GM21515 (cell line): ENCODE data around the gene ALDOB.

ENCODE experiments used
- ATAC-seq: cut with Tn5 transposase; IDR thresholded peaks from one replicate; pipeline ENCODE4 v1.9.1; 2021; ENCODE audit not compliant: unreplicated experiment

ALDOB gene

GRCh38 chr9:101457003-101457402 lies 21.4 kb upstream of the ALDOB start:
- no peak for ATAC-seq

DNA sequence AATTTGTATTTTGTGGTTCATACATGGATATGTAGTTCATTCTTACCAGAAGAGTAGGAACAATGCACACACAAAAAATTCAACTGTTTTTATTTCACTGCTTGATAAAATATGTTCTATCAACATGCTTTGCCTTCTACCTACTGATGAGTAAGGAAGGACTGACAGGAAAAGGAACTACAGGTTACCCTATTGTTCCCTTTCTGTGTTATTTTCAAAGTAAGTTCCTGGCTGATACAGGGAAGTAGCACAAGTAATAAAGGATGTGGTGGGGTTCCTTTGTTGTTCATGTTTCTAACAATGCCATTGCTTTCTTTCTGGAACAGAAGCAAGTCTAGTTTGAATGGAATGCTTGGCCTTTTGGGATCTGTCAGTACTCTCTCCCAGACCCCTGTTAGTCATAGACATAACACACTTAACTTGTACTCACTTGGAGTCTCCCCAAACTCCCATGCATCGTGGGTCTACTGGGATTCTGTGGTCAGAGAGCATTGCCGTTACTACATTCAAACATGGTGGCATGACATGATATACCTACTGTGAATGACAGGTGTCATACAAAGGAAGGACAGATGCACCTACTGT lies 20.2 kb upstream of the ALDOB start:
- ATAC-seq: no peak

- no peak for ATAC-seq
These were observed 18.4 kb upstream of the ALDOB start for GRCh38 chr9:101453776-101454570.

DNA sequence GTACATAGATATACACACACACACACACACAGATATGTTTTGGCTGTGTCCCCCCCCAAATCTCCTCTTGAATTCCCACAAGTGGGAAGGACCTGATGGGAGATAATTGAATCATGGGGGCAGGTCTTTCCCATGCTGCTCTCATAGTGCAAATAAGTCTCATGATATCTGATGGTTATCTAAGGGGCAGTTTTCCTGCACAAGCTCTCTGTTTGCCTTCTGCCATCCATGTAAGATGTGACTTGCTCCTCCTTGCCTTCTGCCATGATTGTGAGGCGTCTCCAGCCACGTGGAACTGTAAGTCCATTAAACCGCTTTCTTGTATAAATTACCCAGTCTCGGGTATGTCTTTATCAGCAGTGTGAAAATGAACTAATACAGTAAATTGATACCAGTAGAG lies 15.9 kb upstream of the ALDOB start:
- ATAC-seq: no peak

GRCh38 chr9:101450931-101451330 lies 15.4 kb upstream of the ALDOB start:
- ATAC-seq: no peak

DNA sequence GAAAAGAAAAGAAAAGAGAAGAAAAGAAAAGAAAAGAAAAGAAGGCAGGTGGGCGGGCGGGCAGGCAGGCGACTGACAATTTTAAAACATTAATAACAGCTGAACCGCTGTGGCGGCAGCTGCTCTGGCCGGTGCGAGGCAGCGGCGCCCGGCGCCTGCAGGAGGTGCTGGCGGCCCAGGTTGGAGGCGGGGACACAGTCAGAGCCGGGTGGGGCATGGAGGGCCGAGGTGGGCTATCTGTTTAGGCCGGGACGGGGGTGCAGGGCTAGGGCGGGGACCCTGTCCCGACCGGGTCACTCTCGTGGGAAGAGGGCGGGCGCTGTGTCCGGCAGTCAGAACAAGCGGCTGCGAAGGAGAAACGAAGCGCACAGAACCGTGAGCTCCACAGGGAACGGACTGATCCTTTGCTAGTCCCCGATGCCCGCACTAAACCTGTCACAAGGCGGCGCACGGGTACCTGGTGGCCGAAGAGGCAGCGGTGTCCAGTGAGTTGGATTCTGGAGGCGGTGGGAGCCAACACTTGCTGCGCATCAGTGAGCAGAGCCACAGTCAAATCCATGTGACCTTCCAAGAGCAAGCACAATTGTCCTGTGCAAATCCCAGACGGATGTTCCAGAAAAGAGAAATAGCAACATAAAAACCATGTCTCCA lies 13.6 kb upstream of the ALDOB start:
- peak; percentile 98 for ATAC-seq

DNA sequence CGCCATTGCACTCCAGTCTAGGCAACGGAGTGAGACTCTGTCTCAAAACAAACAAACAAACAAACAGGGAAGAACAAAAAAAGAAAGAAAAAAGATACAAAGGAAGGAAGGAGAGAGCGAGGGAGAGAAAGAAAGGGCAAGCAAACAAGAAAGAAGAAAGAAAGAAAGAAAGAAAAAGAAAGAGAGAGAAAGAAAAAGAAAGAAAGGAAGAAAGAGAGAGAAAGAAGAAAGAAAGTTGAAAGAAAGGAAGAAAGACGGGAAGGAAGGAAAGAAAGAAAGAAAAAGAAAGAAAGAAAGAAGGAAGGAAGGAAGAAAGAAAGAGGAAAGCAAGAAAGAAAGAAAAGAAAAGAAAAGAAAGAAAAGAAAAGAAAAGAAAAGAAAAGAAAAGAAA lies 13.1 kb upstream of the ALDOB start:
- no peak for ATAC-seq

GRCh38 chr9:101446732-101447131 lies 11.2 kb upstream of the ALDOB start:
- ATAC-seq: no peak

DNA sequence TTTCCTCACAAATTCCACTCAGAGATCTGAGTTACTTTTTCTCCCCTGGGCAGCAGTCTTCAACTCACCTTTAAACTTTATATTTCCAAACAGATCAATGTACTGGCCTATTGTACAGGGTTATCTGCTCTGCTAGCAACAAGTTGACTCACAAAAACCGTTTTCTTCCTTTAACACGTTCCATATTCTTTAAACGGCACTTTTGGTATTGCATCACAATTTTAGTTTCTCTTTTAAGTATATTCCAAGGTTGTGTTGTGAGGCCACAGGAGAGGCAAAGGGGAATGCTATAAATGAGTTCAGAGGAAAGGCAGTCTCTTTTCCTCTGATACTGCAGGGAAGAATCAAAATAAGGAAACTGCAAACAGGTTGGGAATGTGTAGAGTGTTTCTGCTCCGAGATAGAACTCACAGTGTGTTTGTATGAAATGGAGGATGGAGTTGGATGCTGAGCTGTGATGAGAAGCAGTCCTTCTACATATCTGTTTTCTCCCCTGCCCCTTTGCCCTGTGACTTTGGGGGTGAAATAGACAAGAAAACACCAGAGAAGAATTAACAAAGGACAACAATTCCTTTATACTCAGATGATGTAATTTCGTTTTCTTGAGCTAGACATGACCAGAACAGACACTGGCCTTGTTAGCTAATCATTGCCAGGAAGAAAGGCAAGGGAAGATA lies 9.9 kb upstream of the ALDOB start:
- no peak for ATAC-seq

DNA sequence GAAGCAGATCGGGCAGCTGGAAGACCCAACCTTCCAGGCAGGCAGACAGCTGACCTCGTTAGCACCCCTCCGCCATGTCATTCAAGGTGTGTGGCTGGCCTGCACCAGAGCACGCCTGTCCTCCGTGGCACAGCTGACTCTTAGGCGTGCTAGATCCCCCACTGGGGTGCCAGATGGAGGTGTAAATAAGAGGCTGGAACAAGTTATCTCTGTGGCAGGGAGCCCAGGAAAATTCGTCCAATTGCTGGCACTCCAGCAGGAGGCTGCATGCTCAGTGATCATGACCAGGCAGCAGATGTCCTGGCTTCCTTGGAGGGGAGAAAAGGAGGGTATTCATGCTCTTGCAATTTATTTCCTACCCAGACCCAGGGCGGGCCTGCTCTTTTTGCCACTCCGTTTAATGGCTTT lies 7.8 kb upstream of the ALDOB start:
- no peak for ATAC-seq

DNA sequence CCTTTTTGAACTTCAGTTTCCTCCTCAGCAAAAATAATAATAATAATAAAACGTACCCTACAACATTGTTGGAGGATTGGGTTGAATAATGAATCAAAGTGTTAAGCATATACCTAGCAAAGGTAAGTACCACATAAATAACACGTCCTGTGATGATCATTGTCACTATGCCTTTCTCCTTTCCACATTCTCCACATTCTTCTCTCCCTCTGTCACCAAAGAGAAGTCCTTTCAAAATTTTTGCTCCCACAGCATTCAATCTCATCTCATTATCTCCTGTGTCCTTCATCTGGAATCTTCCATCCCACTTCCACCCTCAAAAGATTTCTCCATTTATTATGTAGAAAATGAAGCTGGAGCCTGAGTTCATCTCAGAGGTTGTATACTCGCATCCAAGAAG lies 7.2 kb upstream of the ALDOB start:
- no peak for ATAC-seq

DNA sequence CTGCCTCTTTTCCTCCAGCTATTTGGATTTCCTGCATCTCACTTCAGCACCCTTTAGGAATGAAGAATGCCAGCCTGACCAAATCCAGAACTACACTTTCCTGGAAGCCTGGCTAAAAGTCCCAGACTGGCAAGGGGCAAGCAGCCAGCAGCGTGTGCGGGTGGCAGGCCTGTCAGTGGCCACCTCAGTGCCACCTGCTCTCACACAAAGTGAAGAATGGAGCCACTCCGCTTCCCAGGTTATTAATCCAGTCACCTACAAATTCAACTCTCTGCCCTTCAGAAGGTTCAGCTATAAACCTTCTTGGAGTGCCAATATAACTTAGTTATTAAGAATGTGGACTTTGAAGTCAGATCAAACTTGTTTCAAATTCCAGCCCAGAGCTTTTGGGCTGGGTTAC lies 6.7 kb upstream of the ALDOB start:
- no peak for ATAC-seq

- ATAC-seq: no peak
These were observed 5.2 kb upstream of the ALDOB start for GRCh38 chr9:101440714-101441230.

DNA sequence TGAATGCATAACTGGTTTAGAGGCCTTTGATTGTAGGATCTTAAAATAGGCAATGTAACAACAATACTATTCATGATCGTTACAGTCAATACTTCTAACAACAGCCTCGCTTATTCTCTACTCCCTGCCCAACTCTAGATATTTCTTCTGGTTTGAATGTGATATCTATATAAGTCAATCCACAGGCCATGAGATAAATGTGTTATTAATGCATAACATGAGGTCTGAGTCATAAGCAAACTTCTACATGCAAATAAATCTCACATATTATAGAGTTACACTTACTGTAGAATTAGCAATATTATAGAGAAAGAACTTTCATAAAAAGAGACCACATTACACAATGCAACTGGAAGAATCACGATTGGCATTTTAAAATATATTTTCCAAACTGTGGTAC lies 2.9 kb upstream of the ALDOB start:
- no peak for ATAC-seq

DNA sequence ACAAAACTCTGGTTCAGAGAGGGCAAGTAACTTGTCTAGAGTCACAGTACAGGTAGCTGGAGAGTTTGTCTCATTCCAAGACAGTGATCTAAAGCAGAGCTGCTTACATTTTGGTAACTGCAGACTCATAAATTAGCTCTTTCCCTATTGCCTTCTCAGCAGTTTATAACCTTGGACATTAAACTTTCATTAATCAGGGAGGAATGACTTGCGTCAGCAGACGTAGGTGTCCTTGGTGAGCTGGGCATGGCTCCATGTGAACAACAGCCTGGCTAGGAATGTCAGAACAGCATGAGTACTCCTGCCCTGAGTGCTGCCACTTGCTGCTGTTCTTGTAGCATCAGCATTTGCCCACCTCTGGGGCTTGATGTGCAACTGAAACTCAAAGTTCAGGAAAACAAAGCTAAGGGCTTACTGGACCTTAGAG lies 2.2 kb upstream of the ALDOB start:
- no peak for ATAC-seq

DNA sequence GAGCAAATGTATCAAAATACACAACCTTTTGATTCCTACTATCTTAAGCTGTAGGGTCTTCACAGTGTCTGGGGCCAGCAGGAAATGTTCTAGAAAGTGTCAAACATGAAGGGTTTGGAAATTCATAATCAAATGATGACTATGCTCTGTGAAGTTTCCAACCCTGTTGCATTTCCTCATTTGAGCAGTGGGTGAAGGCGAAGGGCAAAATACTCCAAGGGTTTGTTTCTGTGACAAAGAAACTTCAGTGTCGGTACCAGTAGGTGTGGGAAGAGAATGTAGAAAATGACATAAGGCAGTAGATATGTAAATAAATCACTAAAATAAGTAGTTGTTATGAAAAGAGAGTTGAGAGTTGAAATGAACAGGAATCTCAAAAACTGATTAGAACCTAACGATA lies 576 bp downstream of the ALDOB start:
- ATAC-seq: no peak

DNA sequence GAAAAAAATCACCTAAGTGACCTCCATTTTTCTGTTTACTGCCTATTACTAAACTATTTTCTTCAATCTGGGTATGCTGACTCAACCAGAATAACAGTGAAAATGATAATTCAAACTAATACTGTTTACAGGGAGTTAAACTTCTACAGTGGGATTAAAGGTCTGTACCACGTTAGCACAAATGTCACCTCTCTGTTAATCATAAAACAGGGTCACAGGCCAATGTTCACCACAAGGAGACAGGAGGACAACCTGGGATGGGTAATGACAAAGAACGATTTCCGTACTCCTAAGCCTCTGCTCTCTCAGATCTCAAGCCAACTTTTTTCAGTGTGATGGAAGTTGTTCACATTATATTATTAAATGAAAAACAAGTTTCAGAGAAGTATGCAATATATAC lies 2.3 kb downstream of the ALDOB start:
- no peak for ATAC-seq

DNA sequence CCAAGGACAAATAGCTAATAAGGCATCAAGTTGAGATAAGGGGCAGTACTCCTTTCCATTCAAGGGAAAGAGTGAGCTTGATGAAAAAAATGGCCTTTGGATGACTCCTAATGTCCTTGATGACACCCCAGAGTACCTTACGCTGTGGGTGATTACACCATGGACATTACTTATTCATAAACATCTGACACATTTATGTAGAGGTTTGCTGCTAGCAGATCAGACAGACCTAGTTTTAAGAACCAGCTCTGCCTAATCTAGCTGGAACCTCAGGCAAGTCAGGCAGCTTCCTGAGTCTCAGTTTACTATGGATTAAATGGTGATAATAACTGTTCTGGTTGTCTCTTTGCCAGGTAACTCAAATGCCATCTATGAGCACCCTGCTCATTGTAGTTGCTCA lies 2.8 kb downstream of the ALDOB start:
- no peak for ATAC-seq

GRCh38 chr9:101432171-101432570 lies 3.4 kb downstream of the ALDOB start:
- ATAC-seq: no peak

DNA sequence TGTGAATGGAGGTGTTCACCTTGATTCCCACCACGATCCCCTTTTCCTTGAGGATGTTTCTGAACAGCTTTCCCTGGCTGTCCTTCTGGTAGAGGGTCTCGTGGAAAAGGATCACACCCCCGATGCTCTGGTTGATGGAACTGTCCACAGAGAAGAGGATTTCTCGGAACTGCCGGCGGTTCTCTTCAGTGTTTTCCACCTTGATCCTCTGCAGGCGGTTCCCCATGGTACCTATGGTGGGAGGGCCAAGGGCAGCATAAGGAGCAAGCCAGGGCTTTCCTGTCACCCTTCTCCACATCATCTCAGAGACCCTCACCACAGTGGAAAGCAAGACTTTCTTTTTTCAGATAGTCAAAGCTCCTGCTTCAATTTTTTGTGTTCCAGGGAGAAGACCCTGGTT lies 5.8 kb downstream of the ALDOB start:
- no peak for ATAC-seq

DNA sequence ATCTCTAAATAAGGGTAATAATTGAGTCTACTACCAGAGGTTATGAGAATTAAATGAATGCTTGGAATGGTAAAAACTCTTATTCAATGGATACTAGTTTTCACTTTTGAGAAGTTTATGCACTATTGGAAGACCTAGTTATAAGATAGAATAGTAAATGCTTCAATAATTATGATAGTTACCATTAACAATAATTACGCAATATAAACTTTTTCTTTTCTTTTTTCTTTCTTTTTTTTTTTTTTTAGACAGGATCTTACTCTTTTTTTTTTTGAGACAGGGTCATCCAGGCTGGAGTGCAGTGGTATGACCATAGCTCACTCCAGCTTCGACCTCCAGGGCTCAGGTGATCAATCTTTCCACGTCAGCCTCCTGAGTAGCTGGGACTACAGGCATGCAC lies 6.7 kb downstream of the ALDOB start:
- ATAC-seq: no peak
